Measurements from ENCODE around the gene APPL1. TPM values are rescaled to one million over a fixed set of nuclear protein-coding genes. Genes with fewer than 3 reads are reported as not detected.

APPL1 gene
- total RNA-seq, 1 donor from 2014 or later, result 42.3 TPM

DNA sequence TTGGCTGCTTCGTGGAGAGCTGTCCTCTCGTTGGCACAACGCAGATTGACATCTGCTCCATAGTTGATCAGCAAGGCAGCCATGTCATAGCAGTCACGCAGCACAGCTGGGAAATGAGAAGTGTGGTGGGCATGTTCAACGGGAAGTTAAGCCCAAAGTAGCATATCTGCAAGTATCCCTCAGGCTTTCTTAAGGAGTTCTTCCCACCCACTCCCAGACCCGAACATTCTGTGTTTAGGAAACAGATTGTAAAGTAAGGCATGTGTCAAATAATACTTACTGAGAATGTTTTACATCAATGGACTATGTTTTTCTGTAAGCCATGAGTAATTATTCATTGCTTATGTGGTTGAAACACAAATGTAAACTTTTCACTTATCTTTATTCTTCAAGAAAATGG is 55.8 kb downstream of the APPL1 start:
- Histone ChIP-seq H3K9me3 (ENCODE audit: low read depth) (peaks cover 5% of the 10 kb centered on the region), H3K27me3 (no peaks in the 10 kb centered on the region), H3F3A (ENCODE audit: low read depth) (no peaks in the 10 kb centered on the region), H3K4me1 (no peaks in the 10 kb centered on the region), H4K20me1 (ENCODE audit: low read depth) (no peaks in the 10 kb centered on the region), H3K4me2 (no peak overlapping the region), H3K79me2 (ENCODE audit: low read depth) (no peaks in the 10 kb centered on the region), H3K9ac (no peak overlapping the region), H3K27ac (no peak overlapping the region), H3K36me3 (peaks cover 6% of the 10 kb centered on the region), H2AFZ (replicated peaks) (peak overlapping the region; percentile 37), H3K4me3 (no peak overlapping the region)
- TF ChIP-seq EZH2phosphoT487 (IDR thresholded peaks at IDR 0.05) (no peak), EZH2 (IDR thresholded peaks at IDR 0.05) (no peak)
- TF ChIP-seq, protein P1, sequence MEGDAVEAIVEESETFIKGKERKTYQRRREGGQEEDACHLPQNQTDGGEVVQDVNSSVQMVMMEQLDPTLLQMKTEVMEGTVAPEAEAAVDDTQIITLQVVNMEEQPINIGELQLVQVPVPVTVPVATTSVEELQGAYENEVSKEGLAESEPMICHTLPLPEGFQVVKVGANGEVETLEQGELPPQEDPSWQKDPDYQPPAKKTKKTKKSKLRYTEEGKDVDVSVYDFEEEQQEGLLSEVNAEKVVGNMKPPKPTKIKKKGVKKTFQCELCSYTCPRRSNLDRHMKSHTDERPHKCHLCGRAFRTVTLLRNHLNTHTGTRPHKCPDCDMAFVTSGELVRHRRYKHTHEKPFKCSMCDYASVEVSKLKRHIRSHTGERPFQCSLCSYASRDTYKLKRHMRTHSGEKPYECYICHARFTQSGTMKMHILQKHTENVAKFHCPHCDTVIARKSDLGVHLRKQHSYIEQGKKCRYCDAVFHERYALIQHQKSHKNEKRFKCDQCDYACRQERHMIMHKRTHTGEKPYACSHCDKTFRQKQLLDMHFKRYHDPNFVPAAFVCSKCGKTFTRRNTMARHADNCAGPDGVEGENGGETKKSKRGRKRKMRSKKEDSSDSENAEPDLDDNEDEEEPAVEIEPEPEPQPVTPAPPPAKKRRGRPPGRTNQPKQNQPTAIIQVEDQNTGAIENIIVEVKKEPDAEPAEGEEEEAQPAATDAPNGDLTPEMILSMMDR (IDR thresholded peaks at IDR 0.05), result no peak
- no peak for DNase-seq (ENCODE audit: low spot score)
- Mint-ChIP-seq H3K36me3 (peaks cover 4% of the 10 kb centered on the region), H3K4me1 (no peaks in the 10 kb centered on the region), H3K9me3 (peaks cover 2% of the 10 kb centered on the region), H3K27me3 (ENCODE audit: insufficient read depth, low read depth) (no peaks in the 10 kb centered on the region), H3K4me3 (no peak overlapping the region), H3K27ac (no peak overlapping the region)

DNA sequence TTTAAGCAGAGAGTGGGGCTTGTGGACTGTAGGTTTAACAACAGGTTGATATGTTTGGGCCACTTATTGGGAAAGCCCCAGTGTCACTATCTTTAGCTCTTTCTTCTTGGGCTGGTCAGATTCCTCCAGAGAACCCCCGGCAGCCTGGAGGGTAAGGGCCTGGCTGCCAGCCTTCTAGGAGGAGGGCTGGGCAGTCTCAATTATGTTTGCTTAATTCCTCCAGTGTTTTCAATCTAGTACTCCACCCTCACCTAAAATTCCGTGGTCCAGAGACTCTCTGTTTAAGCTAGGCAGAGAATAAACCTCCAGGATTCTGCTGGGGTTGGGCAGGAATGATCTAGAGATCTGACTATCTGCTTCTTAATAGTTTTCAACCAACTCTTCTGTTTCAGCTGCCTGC is 59.7 kb downstream of the APPL1 start:
- H3K27me3 ChIP-seq, result no peaks in the 10 kb centered on the region
- Mint-ChIP-seq H3K4me1 (no peaks in the 10 kb centered on the region), H3K27me3 (ENCODE audit: insufficient read depth, low read depth) (peaks cover 3% of the 10 kb centered on the region), H3K4me3 (no peak overlapping the region), H3K9me3 (peaks cover 2% of the 10 kb centered on the region), H3K27ac (no peak overlapping the region), H3K36me3 (no peaks in the 10 kb centered on the region)
- H3K4me3 ChIP-seq, result no peak overlapping the region
- DNase-seq (ENCODE audit: low spot score), result no peak
- H3K27ac ChIP-seq, result no peak overlapping the region
- H3K79me2 ChIP-seq (ENCODE audit: low read depth), result no peaks in the 10 kb centered on the region
- peaks cover 6% of the 10 kb centered on the region for H3K36me3 ChIP-seq
- no peaks in the 10 kb centered on the region for H4K20me1 ChIP-seq (ENCODE audit: low read depth)
- TF ChIP-seq EZH2phosphoT487 (IDR thresholded peaks at IDR 0.05) (no peak), EZH2 (IDR thresholded peaks at IDR 0.05) (no peak)
- TF ChIP-seq, protein P1 (IDR thresholded peaks at IDR 0.05), result no peak
- no peaks in the 10 kb centered on the region for H3K4me1 ChIP-seq
- H3K9me3 ChIP-seq (ENCODE audit: low read depth), result peaks cover 5% of the 10 kb centered on the region
- no peak overlapping the region for H3K9ac ChIP-seq
- no peaks in the 10 kb centered on the region for H3F3A ChIP-seq (ENCODE audit: low read depth)
- no peak overlapping the region for H3K4me2 ChIP-seq
- no peak overlapping the region for H2AFZ ChIP-seq (replicated peaks)

DNA sequence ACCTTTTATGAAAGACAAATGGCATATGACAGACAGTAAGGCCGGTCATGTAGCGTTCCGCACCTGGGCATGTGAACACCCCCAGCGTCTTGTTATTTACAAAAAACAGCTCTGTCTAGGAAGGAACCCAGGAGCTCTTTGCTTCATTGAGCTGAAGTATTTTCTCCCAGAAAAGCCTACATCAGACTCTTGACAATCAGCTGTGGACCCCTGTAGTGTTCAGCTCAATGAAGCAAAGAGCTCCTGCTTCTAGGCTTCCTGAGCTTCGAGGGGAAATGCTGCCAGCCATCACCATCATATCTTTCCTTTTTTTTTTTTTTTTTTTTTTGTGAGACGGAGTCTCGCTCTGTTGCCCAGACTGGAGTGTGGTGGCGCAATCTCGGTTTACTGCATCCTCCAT is 60.9 kb downstream of the APPL1 start:
- Histone ChIP-seq H3K9me3 (ENCODE audit: low read depth) (peaks cover 5% of the 10 kb centered on the region), H3K27ac (no peak overlapping the region), H3K4me3 (no peak overlapping the region), H3K4me1 (no peaks in the 10 kb centered on the region), H2AFZ (replicated peaks) (no peak overlapping the region), H3K4me2 (no peak overlapping the region), H3K79me2 (ENCODE audit: low read depth) (no peaks in the 10 kb centered on the region), H3K9ac (no peak overlapping the region), H4K20me1 (ENCODE audit: low read depth) (no peaks in the 10 kb centered on the region), H3F3A (ENCODE audit: low read depth) (no peaks in the 10 kb centered on the region), H3K36me3 (peaks cover 6% of the 10 kb centered on the region), H3K27me3 (no peaks in the 10 kb centered on the region)
- TF ChIP-seq EZH2phosphoT487 (IDR thresholded peaks at IDR 0.05), result no peak
- TF ChIP-seq EZH2 (IDR thresholded peaks at IDR 0.05), result no peak
- TF ChIP-seq, protein P1 (IDR thresholded peaks at IDR 0.05), result no peak
- H3K36me3 Mint-ChIP-seq, result no peaks in the 10 kb centered on the region
- no peaks in the 10 kb centered on the region for H3K4me1 Mint-ChIP-seq
- H3K27me3 Mint-ChIP-seq (ENCODE audit: insufficient read depth, low read depth), result peaks cover 3% of the 10 kb centered on the region
- no peak overlapping the region for H3K4me3 Mint-ChIP-seq
- DNase-seq (ENCODE audit: low spot score), result peak; percentile 54
- H3K27ac Mint-ChIP-seq, result no peak overlapping the region
- H3K9me3 Mint-ChIP-seq, result peaks cover 2% of the 10 kb centered on the region
